ENCODE measurements around the gene PROSER3. TPM values are rescaled to one million over a fixed set of nuclear protein-coding genes. Genes with fewer than 3 reads are reported as not detected.

PROSER3 gene
- total and polyA plus RNA-seq, 8 donors = 19.0 to 22.2 (median 21.0) TPM

- no peaks in the 10 kb centered on the region for H3K9me3 ChIP-seq
- H3K27ac ChIP-seq = no peak overlapping the region
- H3K4me1 ChIP-seq = no peaks in the 10 kb centered on the region
- no peak for ATAC-seq
- DNase-seq = peak in 1 of 4 donors; percentile 74
- intact Hi-C loops (cut with DNase I) = no loop called here
- H3K27me3 ChIP-seq = no peaks in the 10 kb centered on the region
- H3K4me3 ChIP-seq = no peak overlapping the region
- H3K36me3 ChIP-seq = peaks cover 0 to 66% of the 10 kb centered on the region in 2 donors
- TF ChIP-seq CTCF (IDR thresholded peaks at IDR 0.05) = no peak
Measured at GRCh38 chr19:35783469-35784434, 25.8 kb downstream of the PROSER3 start.

GRCh38 chr19:35784503-35785338 lies 26.7 kb downstream of the PROSER3 start:
- H3K36me3 ChIP-seq = peaks cover 0 to 66% of the 10 kb centered on the region in 2 donors
- intact Hi-C loops (cut with DNase I) = no loop called here
- no peaks in the 10 kb centered on the region for H3K9me3 ChIP-seq
- no peaks in the 10 kb centered on the region for H3K4me1 ChIP-seq
- TF ChIP-seq CTCF (IDR thresholded peaks at IDR 0.05) = no peak
- H3K4me3 ChIP-seq = no peak overlapping the region
- ATAC-seq (no peak), DNase-seq (peak in 1 of 4 donors; percentile 74)
- no peaks in the 10 kb centered on the region for H3K27me3 ChIP-seq
- no peak overlapping the region for H3K27ac ChIP-seq

- no peak for TF ChIP-seq CTCF (IDR thresholded peaks at IDR 0.05)
- DNase-seq = no peak
Measured at GRCh38 chr19:35785339-35785627, 27.3 kb downstream of the PROSER3 start.

GRCh38 chr19:35786299-35787160 lies 28.6 kb downstream of the PROSER3 start:
- Histone ChIP-seq H3K4me1 (no peaks in the 10 kb centered on the region), H3K27me3 (no peaks in the 10 kb centered on the region), H3K4me3 (no peak overlapping the region), H3K9me3 (no peaks in the 10 kb centered on the region), H3K36me3 (peaks cover 0 to 49% of the 10 kb centered on the region in 2 donors), H3K27ac (no peak overlapping the region)
- no peak for TF ChIP-seq CTCF (IDR thresholded peaks at IDR 0.05)
- ATAC-seq (no peak), DNase-seq (no peak)
- intact Hi-C loops (cut with DNase I) = no loop called here

More at GRCh38 chr19:35785339-35785627, 27.3 kb downstream of the PROSER3 start:
- Histone ChIP-seq H3K4me3 (no peak overlapping the region), H3K4me1 (no peaks in the 10 kb centered on the region), H3K27me3 (no peaks in the 10 kb centered on the region), H3K27ac (no peak overlapping the region), H3K9me3 (no peaks in the 10 kb centered on the region), H3K36me3 (peaks cover 0 to 62% of the 10 kb centered on the region in 2 donors)
- intact Hi-C loops (cut with DNase I) = no loop called here
- ATAC-seq = no peak
